ENCODE data around the gene ZG16.

ZG16 gene

DNA sequence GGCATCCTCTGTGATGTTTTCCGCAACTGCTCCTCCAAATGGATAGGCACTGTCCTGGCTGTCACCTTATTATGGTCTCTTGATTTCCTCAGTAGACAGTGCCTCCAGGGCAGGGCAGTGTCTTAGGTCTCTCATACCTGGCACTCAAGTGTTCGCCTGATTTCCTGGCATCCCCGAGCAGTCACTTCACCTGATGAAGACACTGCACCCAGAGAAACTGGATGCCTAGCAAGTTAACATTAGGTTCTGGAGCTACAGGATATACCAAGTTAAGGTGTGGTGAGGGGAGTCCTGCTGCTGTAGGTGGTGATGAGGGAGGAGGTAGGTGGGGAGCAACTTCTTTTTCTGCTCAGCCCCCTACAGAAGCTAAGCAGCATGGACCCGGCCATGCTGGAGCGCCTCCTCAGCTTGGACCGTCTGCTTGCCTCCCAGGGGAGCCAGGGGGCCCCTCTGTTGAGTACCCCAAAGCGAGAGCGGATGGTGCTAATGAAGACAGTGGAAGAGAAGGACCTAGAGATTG lies 24.4 kb downstream of the ZG16 start:
- no peak for DNase-seq (ENCODE audit: low read depth in 1 of 2, low spot score in 1 of 2)
- in situ Hi-C loops (cut with HindIII; ENCODE audit: low pct_unique_long_range_greater_than_20kb, low sequenced_read_pairs): no loop called here
- no peak for TF ChIP-seq JUND (IDR thresholded peaks at IDR 0.05; ENCODE audit: low read depth)

- no peak for TF ChIP-seq JUND (IDR thresholded peaks at IDR 0.05; ENCODE audit: low read depth)
- in situ Hi-C loops (cut with HindIII; ENCODE audit: low pct_unique_long_range_greater_than_20kb, low sequenced_read_pairs): no loop called here
- DNase-seq (ENCODE audit: low read depth in 1 of 2, low spot score in 1 of 2): no peak
Observed at GRCh38 chr16:29804020-29804419, 26.0 kb downstream of the ZG16 start.

DNA sequence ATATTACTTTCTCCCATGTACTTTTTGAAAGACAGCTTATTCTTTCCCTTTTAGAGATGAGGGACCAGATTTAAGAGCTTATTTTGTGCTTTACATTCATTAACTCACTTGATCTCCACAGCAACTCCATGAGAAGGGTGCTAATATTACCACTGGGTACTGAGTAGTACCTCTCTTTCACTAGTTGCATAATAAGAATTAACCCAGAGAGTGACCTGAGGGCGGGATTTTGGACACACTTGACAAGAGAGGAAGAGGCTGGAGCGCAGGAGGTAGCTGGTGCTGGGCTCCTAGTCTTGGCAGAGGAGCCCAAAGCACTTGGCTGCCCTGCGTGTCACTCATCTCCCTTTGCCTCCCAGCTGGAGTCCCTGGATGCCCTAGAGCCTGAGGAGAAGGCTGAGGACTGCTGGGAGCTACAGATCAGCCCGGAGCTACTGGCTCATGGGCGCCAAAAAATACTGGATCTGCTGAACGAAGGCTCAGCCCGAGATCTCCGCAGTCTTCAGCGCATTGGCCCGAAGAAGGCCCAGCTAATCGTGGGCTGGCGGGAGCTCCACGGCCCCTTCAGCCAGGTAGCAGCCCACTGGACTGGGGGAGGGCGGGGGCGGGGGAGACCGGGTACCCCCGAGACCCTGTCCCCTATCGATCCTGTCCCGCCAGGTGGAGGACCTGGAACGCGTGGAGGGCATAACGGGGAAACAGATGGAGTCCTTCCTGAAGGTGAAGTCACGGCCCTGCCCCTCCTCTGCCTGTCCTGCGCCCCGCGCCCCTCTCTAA lies 26.6 kb downstream of the ZG16 start:
- DNase-seq (ENCODE audit: low read depth in 1 of 2, low spot score in 1 of 2): peak in 1 of 2 experiments; percentile 44
- no peak for TF ChIP-seq JUND (IDR thresholded peaks at IDR 0.05; ENCODE audit: low read depth)
- in situ Hi-C loops (cut with HindIII; ENCODE audit: low pct_unique_long_range_greater_than_20kb, low sequenced_read_pairs): no loop called here

GRCh38 chr16:29805232-29806098 lies 27.4 kb downstream of the ZG16 start:
- in situ Hi-C loops (cut with HindIII; ENCODE audit: low pct_unique_long_range_greater_than_20kb, low sequenced_read_pairs): no loop called here
- no peak for TF ChIP-seq JUND (IDR thresholded peaks at IDR 0.05; ENCODE audit: low read depth)
- peak; percentile 83 to 97 for DNase-seq (ENCODE audit: low read depth in 1 of 2, low spot score in 1 of 2)

DNA sequence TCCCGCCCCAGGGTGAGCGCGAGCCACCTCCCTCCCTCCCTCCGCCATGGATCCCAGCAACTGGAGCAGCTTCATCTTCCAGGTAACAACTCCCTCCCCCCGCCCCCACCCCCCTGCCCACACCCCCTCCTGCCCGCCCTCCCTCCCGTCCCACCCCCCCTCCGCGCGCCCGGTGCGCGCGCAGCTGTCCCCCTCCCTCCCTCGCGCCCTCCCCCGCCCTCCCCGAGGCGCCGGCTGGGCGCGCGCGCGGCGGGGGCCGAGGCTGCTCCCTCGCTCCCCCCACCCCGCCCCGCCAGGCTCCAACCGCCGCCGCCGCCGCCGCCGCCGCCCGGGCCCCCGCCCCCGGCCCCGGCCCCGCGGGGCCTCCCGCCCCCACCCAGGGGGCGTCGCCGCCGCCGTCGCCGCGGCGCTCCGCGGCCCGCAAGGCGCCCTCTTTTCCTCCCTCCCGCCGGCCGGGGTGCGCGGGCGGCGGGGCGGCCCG lies 28.1 kb downstream of the ZG16 start, which contains the start of gene MAZ:
Gene MAZ, plus strand, starts transcription at position 431 of the 481 bp plus-strand sequence. CDS start 173 bp downstream, outside the sequence.
- no peak for TF ChIP-seq JUND (IDR thresholded peaks at IDR 0.05; ENCODE audit: low read depth)
- in situ Hi-C loops (cut with HindIII; ENCODE audit: low pct_unique_long_range_greater_than_20kb, low sequenced_read_pairs): no loop called here
- no peak for DNase-seq (ENCODE audit: low read depth in 1 of 2, low spot score in 1 of 2)

DNA sequence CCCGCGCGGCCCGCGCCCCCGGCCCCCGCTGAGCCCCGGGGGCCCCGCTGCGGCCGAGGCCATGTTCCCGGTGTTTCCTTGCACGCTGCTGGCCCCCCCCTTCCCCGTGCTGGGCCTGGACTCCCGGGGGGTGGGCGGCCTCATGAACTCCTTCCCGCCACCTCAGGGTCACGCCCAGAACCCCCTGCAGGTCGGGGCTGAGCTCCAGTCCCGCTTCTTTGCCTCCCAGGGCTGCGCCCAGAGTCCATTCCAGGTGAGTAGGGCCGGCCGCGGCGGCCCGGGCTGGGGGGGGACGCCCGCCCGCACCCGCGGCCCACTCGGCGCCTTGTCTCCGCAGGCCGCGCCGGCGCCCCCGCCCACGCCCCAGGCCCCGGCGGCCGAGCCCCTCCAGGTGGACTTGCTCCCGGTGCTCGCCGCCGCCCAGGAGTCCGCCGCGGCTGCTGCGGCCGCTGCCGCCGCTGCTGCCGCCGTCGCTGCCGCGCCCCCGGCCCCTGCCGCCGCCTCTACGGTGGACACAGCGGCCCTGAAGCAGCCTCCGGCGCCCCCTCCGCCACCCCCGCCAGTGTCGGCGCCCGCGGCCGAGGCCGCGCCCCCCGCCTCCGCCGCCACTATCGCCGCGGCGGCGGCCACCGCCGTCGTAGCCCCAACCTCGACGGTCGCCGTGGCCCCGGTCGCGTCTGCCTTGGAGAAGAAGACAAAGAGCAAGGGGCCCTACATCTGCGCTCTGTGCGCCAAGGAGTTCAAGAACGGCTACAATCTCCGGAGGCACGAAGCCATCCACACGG lies 28.8 kb downstream of the ZG16 start:
- DNase-seq (ENCODE audit: low read depth in 1 of 2, low spot score in 1 of 2): peak; percentile 42 to 84
- in situ Hi-C loops (cut with HindIII; ENCODE audit: low pct_unique_long_range_greater_than_20kb, low sequenced_read_pairs): no loop called here
- no peak for TF ChIP-seq JUND (IDR thresholded peaks at IDR 0.05; ENCODE audit: low read depth)

GRCh38 chr16:29807426-29808218 lies 29.6 kb downstream of the ZG16 start:
- in situ Hi-C loops (cut with HindIII; ENCODE audit: low pct_unique_long_range_greater_than_20kb, low sequenced_read_pairs): no loop called here
- DNase-seq (ENCODE audit: low read depth in 1 of 2, low spot score in 1 of 2): peak; percentile 77 to 96
- no peak for TF ChIP-seq JUND (IDR thresholded peaks at IDR 0.05; ENCODE audit: low read depth)

DNA sequence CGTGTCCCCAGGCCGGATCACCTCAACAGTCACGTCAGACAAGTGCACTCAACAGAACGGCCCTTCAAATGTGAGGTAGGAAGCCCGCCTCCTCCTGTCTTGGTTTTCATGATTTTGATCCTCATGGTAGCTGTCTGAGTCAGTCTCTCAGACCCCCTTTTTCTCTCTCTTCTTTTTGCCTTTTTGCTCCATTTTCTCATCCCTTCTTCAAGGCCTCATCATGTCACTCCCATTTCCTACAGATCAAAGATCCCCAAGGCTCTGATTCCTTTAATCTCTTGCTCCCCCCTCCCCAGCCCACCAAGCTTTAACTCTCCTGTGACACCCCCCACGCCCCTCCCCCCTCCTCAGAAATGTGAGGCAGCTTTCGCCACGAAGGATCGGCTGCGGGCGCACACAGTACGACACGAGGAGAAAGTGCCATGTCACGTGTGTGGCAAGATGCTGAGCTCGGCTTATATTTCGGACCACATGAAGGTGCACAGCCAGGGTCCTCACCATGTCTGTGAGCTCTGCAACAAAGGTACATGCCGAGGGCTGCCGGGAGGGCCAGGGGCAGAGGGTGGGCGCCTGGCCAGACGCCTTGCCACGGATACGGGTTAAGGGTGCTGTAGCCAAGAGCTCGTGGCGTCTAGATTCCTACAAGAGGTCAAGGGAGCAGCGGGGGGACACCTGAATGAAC lies 30.3 kb downstream of the ZG16 start:
- TF ChIP-seq JUND (IDR thresholded peaks at IDR 0.05; ENCODE audit: low read depth): no peak
- in situ Hi-C loops (cut with HindIII; ENCODE audit: low pct_unique_long_range_greater_than_20kb, low sequenced_read_pairs): no loop called here
- no peak for DNase-seq (ENCODE audit: low read depth in 1 of 2, low spot score in 1 of 2)

DNA sequence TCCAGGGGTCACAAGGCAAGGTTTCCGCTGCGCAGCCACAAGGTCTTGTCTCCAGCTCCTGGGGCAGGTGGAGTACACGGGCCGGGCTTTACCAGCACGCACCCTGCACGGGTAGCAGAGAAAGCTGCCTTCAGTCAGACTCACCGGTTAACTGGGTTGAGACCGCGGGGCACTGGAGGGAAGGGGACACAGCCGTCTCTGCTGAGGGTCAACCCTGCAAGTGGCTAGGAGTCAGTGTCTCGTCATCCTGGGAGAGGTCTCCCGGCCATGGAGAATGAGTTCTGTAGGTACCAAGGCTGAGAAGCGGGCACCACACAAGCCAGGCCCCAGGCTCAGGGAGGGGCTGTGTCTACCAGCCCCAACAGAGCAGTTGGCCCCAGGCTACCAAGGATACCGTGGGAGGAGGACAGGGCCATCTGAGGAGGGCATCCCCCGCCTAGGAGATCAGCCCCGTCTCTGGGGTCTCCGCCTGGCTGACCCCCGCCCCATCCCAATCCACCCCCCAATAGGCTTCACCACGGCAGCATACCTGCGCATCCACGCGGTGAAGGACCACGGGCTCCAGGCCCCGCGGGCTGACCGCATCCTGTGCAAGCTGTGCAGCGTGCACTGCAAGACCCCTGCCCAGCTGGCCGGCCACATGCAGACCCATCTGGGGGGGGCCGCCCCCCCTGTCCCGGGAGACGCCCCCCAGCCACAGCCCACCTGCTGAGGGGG lies 31.1 kb downstream of the ZG16 start:
- TF ChIP-seq JUND (IDR thresholded peaks at IDR 0.05; ENCODE audit: low read depth): no peak
- DNase-seq (ENCODE audit: low read depth in 1 of 2, low spot score in 1 of 2): no peak
- in situ Hi-C loops (cut with HindIII; ENCODE audit: low pct_unique_long_range_greater_than_20kb, low sequenced_read_pairs): no loop called here

DNA sequence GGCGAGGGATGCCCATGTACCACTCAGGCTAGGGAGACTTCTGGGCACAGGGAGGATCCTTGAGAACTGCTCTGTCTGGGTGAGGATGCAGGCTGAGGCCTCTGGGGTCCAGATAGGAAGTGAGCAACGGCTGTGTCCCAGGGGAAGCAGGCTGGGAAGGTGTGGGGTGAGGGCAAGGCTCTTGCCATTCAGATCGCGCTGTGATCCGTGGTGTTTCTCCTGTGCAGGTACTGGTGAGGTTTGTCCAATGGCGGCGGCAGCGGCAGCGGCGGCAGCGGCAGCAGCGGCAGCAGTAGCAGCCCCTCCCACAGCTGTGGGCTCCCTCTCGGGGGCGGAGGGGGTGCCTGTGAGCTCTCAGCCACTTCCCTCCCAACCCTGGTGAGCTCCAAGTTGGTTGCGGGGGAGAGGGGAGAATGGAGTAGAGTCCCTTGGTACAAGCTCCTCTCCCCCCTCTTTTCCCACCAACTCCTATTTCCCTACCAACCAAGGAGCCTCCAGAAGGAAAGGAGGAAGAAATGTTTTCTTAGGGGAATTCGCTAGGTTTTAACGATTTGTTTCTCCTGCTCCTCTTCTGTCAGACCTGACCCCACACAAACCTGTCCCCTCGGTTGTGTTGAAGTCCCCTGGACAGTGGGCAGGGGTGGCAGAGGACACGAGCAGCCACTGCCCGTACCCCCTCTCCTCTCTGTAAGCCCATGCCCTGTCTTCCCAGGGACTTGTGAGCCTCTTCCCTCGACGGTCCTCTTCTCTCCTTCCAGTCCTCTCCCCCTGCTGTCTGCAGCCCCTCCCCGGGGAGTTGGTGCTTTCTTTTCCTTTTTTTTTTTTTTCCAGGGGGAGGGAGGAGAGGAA lies 32.0 kb downstream of the ZG16 start:
- no peak for DNase-seq (ENCODE audit: low read depth in 1 of 2, low spot score in 1 of 2)

More for the DNA sequence above, 32.0 kb downstream of the ZG16 start:
- in situ Hi-C loops (cut with HindIII; ENCODE audit: low pct_unique_long_range_greater_than_20kb, low sequenced_read_pairs): no loop called here
- no peak for TF ChIP-seq JUND (IDR thresholded peaks at IDR 0.05; ENCODE audit: low read depth)
